Epithelial cell of proximal tubule (primary cell): ENCODE results near the gene CLASP1. TPM values are rescaled to one million over a fixed set of nuclear protein-coding genes. Genes with fewer than 3 reads are reported as not detected.
"Not testable (repeated sequence)": the region's sequence is repeated elsewhere in the genome, so short reads cannot be mapped to it uniquely, and the experiment has no call there.

Source experiments
- DNase-seq: peaks from one replicate; pipeline ENCODE4 v3.0.0-alpha.2; 2011; ENCODE audit warnings: low read depth
- H3K4me3 ChIP-seq: 2 replicates; pipeline ENCODE4 v1.5.1; 2011; ENCODE audit warnings: low read depth, mild to moderate bottlenecking, low read length
- CTCF ChIP-seq: conservative IDR thresholded peaks from 2 replicates; pipeline ENCODE4 v1.5.1; 2012; ENCODE audit warnings: low read depth, mild to moderate bottlenecking, low read length
- total RNA-seq: library from RNA; depleted of rRNA; stranded (reverse); fragments of >200 nt; gene quantifications from 2 replicates; pipeline ENCODE4 v1.2.3, GENCODE V29; 2015

CLASP1 gene
- total RNA-seq, 1 donor from 2014 or later = 35.0 TPM

- no peak for DNase-seq
- peak overlapping the region; percentile 82 for H3K4me3 ChIP-seq
- TF ChIP-seq CTCF = no peak
Measured at GRCh38 chr2:121647396-121647795, 1.9 kb downstream of the CLASP1 start.

GRCh38 chr2:121644715-121645114, 4.5 kb downstream of the CLASP1 start:
- TF ChIP-seq CTCF = no peak
- DNase-seq = no peak
- H3K4me3 ChIP-seq = no peak overlapping the region

- TF ChIP-seq CTCF = no peak
- no peak overlapping the region for H3K4me3 ChIP-seq
- no peak for DNase-seq
Measured at GRCh38 chr2:121643877-121644276, 5.4 kb downstream of the CLASP1 start.

GRCh38 chr2:121640380-121641316, 8.6 kb downstream of the CLASP1 start:
- no peak for DNase-seq
- peak; percentile 31 for TF ChIP-seq CTCF
- no peak overlapping the region for H3K4me3 ChIP-seq

GRCh38 chr2:121639846-121640245, 9.4 kb downstream of the CLASP1 start:
- DNase-seq, H3K4me3 ChIP-seq: not testable (repeated sequence)

GRCh38 chr2:121638333-121638732, 10.9 kb downstream of the CLASP1 start:
- H3K4me3 ChIP-seq = no peak overlapping the region
- no peak for TF ChIP-seq CTCF
- no peak for DNase-seq

GRCh38 chr2:121635371-121635770, 13.9 kb downstream of the CLASP1 start:
- no peak overlapping the region for H3K4me3 ChIP-seq
- no peak for TF ChIP-seq CTCF
- DNase-seq = no peak
